Spleen (tissue), 11 donors: ENCODE results near the gene LPCAT1. TPM values are rescaled to one million over a fixed set of nuclear protein-coding genes. Genes with fewer than 3 reads are reported as not detected.
"Not testable (repeated sequence)": the region's sequence is repeated elsewhere in the genome, so short reads cannot be mapped to it uniquely, and the experiment has no call there.

Experiments used
- DNase-seq: peaks from one replicate; pipeline ENCODE4 v3.0.0-alpha.2; 2020
- H3K27ac ChIP-seq, 8 donors: fragments of 200-600 bp; sonication (generic) in 7 of 8; 1 replicate in 4 of 8; 2 replicates in 4 of 8; pipeline versions ENCODE4 v1.5.0 to v1.8.0; 2016 to 2021; ENCODE audit warnings: inconsistent platforms in 4 of 8, mild to moderate bottlenecking in 4 of 8, moderate library complexity in 1 of 8
- H3K27me3 ChIP-seq, 7 donors: fragments of 200-600 bp; sonication (generic) in 6 of 7; replicated peaks in 1 of 7; 1 replicate in 4 of 7; 2 replicates in 3 of 7; pipeline versions ENCODE4 v1.5.0 to v1.8.0; 2016 to 2021; ENCODE audit warnings: inconsistent platforms in 3 of 7, mild to moderate bottlenecking in 1 of 7
- H3K36me3 ChIP-seq, 6 donors: fragments of 200-600 bp; sonication (generic) in 5 of 6; 1 replicate in 4 of 6; 2 replicates in 2 of 6; pipeline versions ENCODE4 v1.5.0 to v1.8.0; 2016 to 2021; ENCODE audit warnings: inconsistent platforms in 2 of 6
- H3K4me1 ChIP-seq, 6 donors: fragments of 200-600 bp; sonication (generic) in 5 of 6; 1 replicate in 3 of 6; 2 replicates in 3 of 6; pipeline versions ENCODE4 v1.5.0 to v1.8.0; 2016 to 2021; ENCODE audit warnings: inconsistent platforms in 3 of 6
- H3K4me3 ChIP-seq, 8 donors: fragments of 200-600 bp; sonication (generic) in 7 of 8; 1 replicate in 4 of 8; 2 replicates in 4 of 8; pipeline versions ENCODE4 v1.5.0 to v1.8.0; 2016 to 2021; ENCODE audit warnings: inconsistent platforms in 4 of 8, mild to moderate bottlenecking in 4 of 8, moderate library complexity in 2 of 8
- H3K9me3 ChIP-seq, 8 donors: fragments of 200-600 bp; sonication (generic) in 7 of 8; 1 replicate in 4 of 8; 2 replicates in 4 of 8; pipeline versions ENCODE4 v1.5.0 to v1.8.0; 2016 to 2021; ENCODE audit warnings: inconsistent platforms in 4 of 8
- CTCF ChIP-seq, 11 experiments: fragments of 200-600 bp in 7 of 11; fragments of 450-650 bp in 4 of 11; sonication (generic) in 4 of 11; IDR thresholded peaks in 8 of 11; conservative IDR thresholded peaks in 3 of 11; 1 replicate in 7 of 11; 2 replicates in 4 of 11; pipeline versions ENCODE4 v1.4.0 to v1.8.0; 2016 to 2021; ENCODE audit warnings: antibody characterized with exemption in 11 of 11, inconsistent platforms in 4 of 11, mild to moderate bottlenecking in 1 of 11
- POLR2A ChIP-seq, 3 donors: fragments of 450-650 bp; IDR thresholded peaks; one replicate each; pipeline ENCODE4 v1.5.1; 2017; ENCODE audit warnings: antibody characterized with exemption in 3 of 3, mild to moderate bottlenecking in 1 of 3
- POLR2AphosphoS5 ChIP-seq, 3 donors: sonication (generic); formaldehyde crosslinking; IDR thresholded peaks; one replicate each; pipeline ENCODE4 v1.5.1; 2017; ENCODE audit warnings: antibody characterized with exemption in 3 of 3
- WGBS, 5 donors: extraction: QIAGEN DNeasy Blood & Tissue Kit in 3 of 5; methylation state at CpG; one replicate each; pipeline versions ENCODE4 v1.1.5 to v1.1.7; 2013 to 2018; 5-methylcytosine and 5-hydroxymethylcytosine counted together
- intact Hi-C: fragments of 100-400 bp; cut with DNase I; formaldehyde crosslinking; loops from one replicate; pipeline ENCODE4 v1.15.0; 2023; ENCODE audit warnings: low total_unique reads
- polyA plus RNA-seq, 3 donors: library from polyadenylated mRNA; stranded (reverse); fragments of 200-250 nt; gene quantifications; one replicate each; pipeline ENCODE4 v1.2.1, GENCODE V29; 2013
- total RNA-seq, 7 donors: library from RNA; depleted of rRNA in 3 of 7; stranded (reverse); fragments of >200 nt in 3 of 7; fragmentation: NEBNext Ultra II Directional in 4 of 7; extraction: Animal tissue kit (Norgen Biotek cat#: 25700) in 4 of 7; gene quantifications; one replicate each; pipeline versions ENCODE4 v1.1.0 to v1.2.1, GENCODE V29; 2016 to 2021
- donor health status: healthy with polysubstance abuse.
- donor health status: DM: no; HTN: no; CAD: no; lungs with moderate emphysema.
- donor health status: DM: no; HTN: no; CAD: no.
- donor health status: Bipolar disorder and iron deficiency.
- donor health status: healthy.
- donor health status: DM: no; HTN: no; CAD: no.
- donor health status: DM: yes; HTN: yes; CAD: no.

Gene LPCAT1
- total and polyA plus RNA-seq, 10 donors: 52.2 to 322 (median 174) TPM

- 51 to 66% (median 54%) methylated on average over 12 of the region's 12 CpGs for WGBS, 5 donors
- Histone ChIP-seq H3K27ac (peak overlapping the region in 7 of 8 donors; percentile 4 to 70 (median 55)), H3K27me3 (no peaks in the 10 kb centered on the region), H3K4me3 (no peak overlapping the region), H3K4me1 (peaks cover 0 to 17% (median 6%) of the 10 kb centered on the region in 6 donors), H3K36me3 (peaks cover 0 to 42% (median 4%) of the 10 kb centered on the region in 6 donors), H3K9me3 (peaks cover 0 to 7% (median 0%) of the 10 kb centered on the region in 8 donors)
- TF ChIP-seq CTCF (IDR thresholded peaks at IDR 0.05 in 8 of 11, conservative IDR thresholded peaks at IDR 0.05 in 3 of 11): no peak
- no peak for TF ChIP-seq POLR2A (IDR thresholded peaks at IDR 0.05)
- no peak for TF ChIP-seq POLR2AphosphoS5 (IDR thresholded peaks at IDR 0.05)
- DNase-seq: no peak
- intact Hi-C loops: no loop called here
These were observed 44.6 kb upstream of the LPCAT1 start for GRCh38 chr5:1568201-1568979.

DNA sequence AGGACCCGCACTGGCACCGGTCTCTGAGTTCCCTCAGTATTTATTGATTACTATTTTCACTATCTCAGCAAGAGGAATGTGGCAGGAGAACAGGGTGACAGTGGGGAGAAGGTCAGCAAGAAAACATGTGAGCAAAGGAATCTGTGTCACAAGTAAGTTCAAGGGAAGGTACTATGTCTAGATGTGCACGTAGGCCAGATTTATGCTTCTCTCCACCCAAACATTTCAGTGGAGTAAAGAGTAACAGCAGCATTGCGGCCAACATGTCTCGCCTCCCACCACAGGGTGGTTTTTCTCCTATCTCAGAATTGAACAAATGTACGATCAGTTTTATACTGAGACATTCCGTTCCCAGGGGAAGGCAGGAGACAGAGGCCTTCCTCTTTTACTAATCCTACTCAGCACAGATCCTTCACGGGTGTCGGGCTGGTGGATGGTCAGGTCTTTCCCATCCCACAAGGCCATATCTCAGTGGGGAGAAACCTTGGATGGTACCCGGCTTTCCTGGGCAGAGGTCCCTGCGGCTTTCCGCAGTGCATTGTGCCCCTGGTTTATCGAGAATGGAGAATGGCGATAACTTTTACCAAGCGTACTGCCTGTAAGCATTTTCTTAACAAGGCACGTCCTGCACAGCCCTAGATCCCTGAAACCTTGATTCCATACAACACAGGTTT, 43.9 kb upstream of the LPCAT1 start:
- peaks cover 0 to 35% (median 4%) of the 10 kb centered on the region in 6 donors for H3K36me3 ChIP-seq
- H3K27me3 ChIP-seq, H3K4me3 ChIP-seq, intact Hi-C loops, H3K9me3 ChIP-seq, DNase-seq: not testable (repeated sequence)
- WGBS, 5 donors: 88 to 92% (median 90%) methylated on average over 16 of the region's 16 CpGs
- peak overlapping the region in 7 of 8 donors; percentile 4 to 70 (median 55) for H3K27ac ChIP-seq
- peaks cover 0 to 17% (median 6%) of the 10 kb centered on the region in 6 donors for H3K4me1 ChIP-seq

DNA sequence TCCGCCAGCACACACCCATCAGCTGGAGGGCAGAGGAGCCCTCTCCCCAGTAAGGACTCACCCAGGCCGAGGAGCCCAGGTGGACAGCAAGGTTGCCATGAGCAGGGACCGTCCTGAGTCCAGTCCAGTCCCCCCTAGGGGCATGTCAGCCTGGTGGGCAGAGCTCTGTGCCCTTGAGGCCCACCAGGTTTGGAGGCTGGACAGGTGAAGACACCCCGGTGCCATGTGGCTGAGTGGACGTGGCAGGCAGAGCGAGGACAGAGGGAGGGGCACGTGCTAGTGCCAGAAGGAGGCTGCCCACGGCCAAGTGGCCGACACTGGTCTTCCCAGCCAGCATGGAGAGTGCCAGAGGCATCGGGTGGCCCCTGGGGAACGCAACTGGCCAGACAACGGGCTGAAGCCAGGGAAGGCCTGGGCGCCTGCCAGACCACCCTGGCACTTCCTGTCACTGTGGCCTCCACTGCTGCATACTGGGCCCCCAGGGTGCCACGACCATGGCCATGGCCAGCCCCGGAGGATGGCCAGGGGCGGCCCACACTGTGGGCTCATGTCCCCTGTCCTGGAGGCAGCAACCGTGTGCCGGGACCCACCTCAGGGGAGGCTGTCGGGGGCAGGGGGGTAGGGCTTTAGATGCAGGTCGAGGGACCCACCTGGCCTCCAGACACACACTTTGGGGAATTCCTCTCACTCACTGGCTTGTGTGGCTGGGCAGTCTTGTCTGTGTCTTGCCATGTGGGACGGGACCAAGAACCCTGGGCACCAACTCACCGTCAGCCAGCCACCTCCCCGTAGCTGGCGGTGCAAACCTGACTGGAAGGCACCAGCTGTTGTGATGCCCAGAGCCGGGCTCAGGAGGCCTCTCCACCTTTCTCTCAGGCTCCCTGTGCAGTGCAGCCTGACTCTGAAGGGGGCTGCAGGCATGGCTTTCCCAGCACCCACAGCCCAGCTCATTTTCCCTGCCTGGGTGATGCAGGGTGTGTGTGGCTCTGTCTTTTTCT, 42.3 kb upstream of the LPCAT1 start:
- Histone ChIP-seq H3K4me1 (peaks cover 0 to 17% (median 6%) of the 10 kb centered on the region in 6 donors), H3K9me3 (peaks cover 0 to 7% (median 0%) of the 10 kb centered on the region in 8 donors), H3K4me3 (no peak overlapping the region), H3K27ac (peak overlapping the region in 1 of 8 donors; percentile 11), H3K36me3 (peaks cover 0 to 20% (median 1%) of the 10 kb centered on the region in 6 donors), H3K27me3 (no peaks in the 10 kb centered on the region)
- no peak for DNase-seq
- intact Hi-C loops: no loop called here
- TF ChIP-seq POLR2AphosphoS5 (IDR thresholded peaks at IDR 0.05) (no peak), CTCF (IDR thresholded peaks at IDR 0.05 in 8 of 11, conservative IDR thresholded peaks at IDR 0.05 in 3 of 11) (no peak), POLR2A (IDR thresholded peaks at IDR 0.05) (no peak)
- WGBS, 5 donors: 81 to 89% (median 87%) methylated on average over 14 to 25 of the region's 25 CpGs
